ENCODE measurements around the gene PDE6C. TPM values are rescaled to one million over a fixed set of nuclear protein-coding genes. Genes with fewer than 3 reads are reported as not detected.

The PDE6C gene
- total RNA-seq, 1 donor, result not detected

- H3K4me3 ChIP-seq (ENCODE audit: low read depth, low read length), result no peak overlapping the region
- TF ChIP-seq CTCF (IDR thresholded peaks at IDR 0.05; ENCODE audit: insufficient read depth, low read depth, low read length), result no peak
- DNase-seq (ENCODE audit: low read depth), result no peak
Observed at GRCh38 chr10:93715345-93715744, 103.0 kb downstream of the PDE6C start.

Other genes with a start within 250 kb of the PDE6C start
- gene MYOF, start 130.2 kb upstream of the PDE6C start, total RNA-seq, result 263 and 323 TPM in 2 replicates
- 20.0 and 35.0 TPM in 2 replicates for gene CEP55, start 115.9 kb upstream of the PDE6C start, total RNA-seq
- not detected in 2 replicates for gene FFAR4, start 45.9 kb upstream of the PDE6C start, total RNA-seq
- gene RBP4, start 11.3 kb upstream of the PDE6C start, total RNA-seq, result not detected in 2 replicates
- gene FRA10AC1, start 90.1 kb downstream of the PDE6C start, total RNA-seq, result 6.0 and 11.3 TPM in 2 replicates
- gene LGI1, start 145.4 kb downstream of the PDE6C start, total RNA-seq, result not detected in 2 replicates